Gastrocnemius medialis (tissue), 4 donors: ENCODE data around the gene HMGN1.

Source experiments
- POLR2A ChIP-seq, 2 donors: fragments of 450-650 bp; IDR thresholded peaks; one replicate each; pipeline ENCODE4 v1.6.1; 2017; ENCODE audit warnings: antibody characterized with exemption in 2 of 2, mild to moderate bottlenecking in 2 of 2, moderate library complexity in 2 of 2
- TF ChIP-seq, protein P1 (sequence below), 5 experiments: fragments of 450-650 bp in 3 of 5; fragments of 200-600 bp in 2 of 5; sonication (generic) in 2 of 5; IDR thresholded peaks in 4 of 5; conservative IDR thresholded peaks in 1 of 5; 1 replicate in 4 of 5; 2 replicates in 1 of 5; pipeline ENCODE4 v1.5.1; 2016 to 2019; ENCODE audit warnings: antibody characterized with exemption in 5 of 5, mild to moderate bottlenecking in 3 of 5, moderate library complexity in 3 of 5

DNA sequence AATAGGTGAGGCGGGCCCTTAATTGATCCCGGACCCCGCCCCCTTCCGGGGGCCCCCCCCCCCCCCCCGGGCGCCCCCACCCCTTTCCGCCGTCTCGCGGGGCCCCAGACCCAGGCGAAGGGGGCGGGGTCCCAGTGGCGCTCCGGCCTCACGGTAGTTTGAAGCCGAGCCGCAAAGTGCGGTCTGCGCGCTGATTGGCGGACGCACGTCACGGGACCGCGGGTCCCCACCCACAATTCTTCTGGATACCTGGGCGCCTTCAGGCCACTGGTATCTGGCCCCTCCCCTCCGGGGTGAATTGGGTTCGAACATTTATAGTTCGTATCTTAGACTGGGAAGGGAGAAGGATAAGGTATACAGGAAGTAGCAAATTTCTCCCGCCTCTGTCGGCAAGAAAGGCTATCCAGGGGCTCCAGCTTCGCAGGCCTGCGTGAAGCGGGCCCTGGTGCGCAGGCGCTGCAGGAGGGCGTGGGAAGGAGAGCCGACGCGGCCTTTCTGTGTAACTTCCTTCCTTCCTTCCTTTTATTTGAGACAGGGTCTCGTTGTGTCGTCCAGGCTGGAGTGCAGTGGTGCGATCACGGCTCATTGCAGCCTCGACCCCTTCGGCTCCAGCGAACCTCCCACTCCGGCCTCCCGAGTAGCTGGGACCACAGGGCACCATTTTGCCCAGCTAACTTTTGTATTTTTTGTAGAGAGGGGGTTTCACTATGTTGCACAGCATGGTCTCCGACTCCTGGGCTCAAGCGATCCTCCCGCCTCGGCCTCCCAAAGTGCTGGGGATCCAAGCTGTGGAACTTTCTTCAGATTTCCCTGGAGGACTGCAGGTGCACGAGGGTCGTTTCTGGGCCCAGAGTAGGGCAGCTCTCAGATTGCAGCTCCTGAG is 564 bp upstream of the HMGN1 start:
- TF ChIP-seq, protein P1, sequence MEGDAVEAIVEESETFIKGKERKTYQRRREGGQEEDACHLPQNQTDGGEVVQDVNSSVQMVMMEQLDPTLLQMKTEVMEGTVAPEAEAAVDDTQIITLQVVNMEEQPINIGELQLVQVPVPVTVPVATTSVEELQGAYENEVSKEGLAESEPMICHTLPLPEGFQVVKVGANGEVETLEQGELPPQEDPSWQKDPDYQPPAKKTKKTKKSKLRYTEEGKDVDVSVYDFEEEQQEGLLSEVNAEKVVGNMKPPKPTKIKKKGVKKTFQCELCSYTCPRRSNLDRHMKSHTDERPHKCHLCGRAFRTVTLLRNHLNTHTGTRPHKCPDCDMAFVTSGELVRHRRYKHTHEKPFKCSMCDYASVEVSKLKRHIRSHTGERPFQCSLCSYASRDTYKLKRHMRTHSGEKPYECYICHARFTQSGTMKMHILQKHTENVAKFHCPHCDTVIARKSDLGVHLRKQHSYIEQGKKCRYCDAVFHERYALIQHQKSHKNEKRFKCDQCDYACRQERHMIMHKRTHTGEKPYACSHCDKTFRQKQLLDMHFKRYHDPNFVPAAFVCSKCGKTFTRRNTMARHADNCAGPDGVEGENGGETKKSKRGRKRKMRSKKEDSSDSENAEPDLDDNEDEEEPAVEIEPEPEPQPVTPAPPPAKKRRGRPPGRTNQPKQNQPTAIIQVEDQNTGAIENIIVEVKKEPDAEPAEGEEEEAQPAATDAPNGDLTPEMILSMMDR (IDR thresholded peaks at IDR 0.05 in 4 of 5, conservative IDR thresholded peaks at IDR 0.05 in 1 of 5) = no peak
- TF ChIP-seq POLR2A (IDR thresholded peaks at IDR 0.05) = peak in 1 of 2 donors; percentile 8
